K562 (cell line): ENCODE results near the gene ZNF331.

Source experiments
- FIP1L1 ChIP-seq: fragments of 200-400 bp; formaldehyde crosslinking; IDR thresholded peaks from 2 replicates; pipeline ENCODE4 v1.6.1; 2018; ENCODE audit warnings: mild to moderate bottlenecking, low read depth, low read length; ENCODE audit not compliant: poor library complexity, severe bottlenecking
- RAD21 ChIP-seq, 2 experiments: fragments of 250-450 bp in 1 of 2; fragments of 450-650 bp in 1 of 2; sonication (Bioruptor Pico) in 1 of 2; formaldehyde crosslinking in 1 of 2; IDR thresholded peaks in 1 of 2; conservative IDR thresholded peaks in 1 of 2; 2 replicates each; pipeline versions ENCODE4 v1.4.0 to v1.8.0; 2020 to 2022; ENCODE audit warnings: mild to moderate bottlenecking in 2 of 2, moderate library complexity in 1 of 2

DNA sequence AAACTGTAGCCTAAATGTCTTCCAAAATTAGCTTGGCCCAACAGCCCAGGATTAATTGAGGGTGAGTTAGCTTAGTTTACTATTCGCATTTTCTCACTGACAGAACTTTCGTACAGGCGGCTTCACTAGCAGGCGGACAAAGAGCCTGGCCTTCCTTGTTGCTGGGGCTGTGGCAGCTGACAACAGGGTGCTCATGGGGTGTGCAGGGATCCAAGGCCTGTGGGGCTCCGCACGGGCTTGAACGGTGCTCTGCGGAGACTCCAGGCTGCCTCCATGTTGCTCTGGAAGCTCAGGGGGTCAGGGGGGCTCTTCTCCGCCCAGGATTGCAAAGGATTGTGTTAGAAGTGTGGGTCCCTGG lies 57.5 kb downstream of the ZNF331 start:
- TF ChIP-seq RAD21 (CRISPR knock-in tag; conservative IDR thresholded peaks at IDR 0.05 in 1 of 2, IDR thresholded peaks at IDR 0.05 in 1 of 2): no peak
- no peak for TF ChIP-seq FIP1L1
